Measurements from ENCODE around the gene GATA3.

- TF ChIP-seq CHD1 (IDR thresholded peaks at IDR 0.05; ENCODE audit: low read depth, low read length), result no peak
- no peak for TF ChIP-seq BACH1 (IDR thresholded peaks at IDR 0.05; ENCODE audit: low read length)
- no peak for TF ChIP-seq CTCF (IDR thresholded peaks at IDR 0.05; ENCODE audit: control extremely low read depth in 1 of 3, insufficient read depth in 1 of 3, low read depth in 1 of 3, low read length in 3 of 3)
- no peak for TF ChIP-seq POLR2AphosphoS5 (IDR thresholded peaks at IDR 0.05; ENCODE audit: low read depth, low read length)
These were observed 37.9 kb downstream of the GATA3 start for GRCh38 chr10:8092428-8092827.

Measured in H1 (cell line).